GM18502 (cell line): Measurements from ENCODE around the gene MYO7B.

Experiments
- ATAC-seq: cut with Tn5 transposase; IDR thresholded peaks from one replicate; pipeline ENCODE4 v1.9.1; 2021; ENCODE audit warnings: mild to moderate bottlenecking; ENCODE audit not compliant: unreplicated experiment, poor library complexity

Gene MYO7B

DNA sequence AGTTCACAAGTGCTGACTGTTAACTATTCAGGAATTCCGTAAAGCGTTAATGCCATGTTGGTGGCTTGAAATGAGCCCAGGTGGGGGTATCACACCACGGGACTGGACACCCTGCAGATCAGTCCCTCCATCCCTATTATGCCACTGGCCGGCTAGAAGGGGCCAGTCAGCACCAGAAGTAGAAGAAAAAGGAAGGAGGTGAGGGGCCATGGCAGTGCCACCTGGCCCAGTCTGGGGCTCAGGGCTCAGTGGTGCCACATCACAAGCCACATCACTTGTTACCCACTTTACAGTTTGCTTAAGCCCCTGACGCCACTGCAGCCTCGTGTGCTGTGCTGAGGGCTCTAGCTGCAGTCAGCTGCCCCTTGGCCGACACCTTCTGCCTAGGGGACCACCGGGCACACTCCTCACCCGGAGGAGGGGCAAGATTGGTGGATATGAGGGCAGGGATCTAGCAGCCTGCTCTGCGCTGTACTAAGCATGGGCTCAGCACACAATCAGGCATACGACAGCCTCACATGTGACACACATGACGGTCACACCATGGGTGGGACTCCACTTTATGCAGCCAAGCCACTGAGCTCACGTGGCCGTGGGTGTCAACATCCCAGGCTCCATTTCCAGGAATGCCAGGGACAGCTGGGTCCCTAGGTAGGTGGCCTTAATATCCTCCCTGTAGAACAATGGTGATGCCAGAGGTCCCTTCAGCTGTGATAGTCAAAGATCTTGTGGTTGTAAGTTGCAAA lies 136.2 kb downstream of the MYO7B start:
- ATAC-seq: no peak

DNA sequence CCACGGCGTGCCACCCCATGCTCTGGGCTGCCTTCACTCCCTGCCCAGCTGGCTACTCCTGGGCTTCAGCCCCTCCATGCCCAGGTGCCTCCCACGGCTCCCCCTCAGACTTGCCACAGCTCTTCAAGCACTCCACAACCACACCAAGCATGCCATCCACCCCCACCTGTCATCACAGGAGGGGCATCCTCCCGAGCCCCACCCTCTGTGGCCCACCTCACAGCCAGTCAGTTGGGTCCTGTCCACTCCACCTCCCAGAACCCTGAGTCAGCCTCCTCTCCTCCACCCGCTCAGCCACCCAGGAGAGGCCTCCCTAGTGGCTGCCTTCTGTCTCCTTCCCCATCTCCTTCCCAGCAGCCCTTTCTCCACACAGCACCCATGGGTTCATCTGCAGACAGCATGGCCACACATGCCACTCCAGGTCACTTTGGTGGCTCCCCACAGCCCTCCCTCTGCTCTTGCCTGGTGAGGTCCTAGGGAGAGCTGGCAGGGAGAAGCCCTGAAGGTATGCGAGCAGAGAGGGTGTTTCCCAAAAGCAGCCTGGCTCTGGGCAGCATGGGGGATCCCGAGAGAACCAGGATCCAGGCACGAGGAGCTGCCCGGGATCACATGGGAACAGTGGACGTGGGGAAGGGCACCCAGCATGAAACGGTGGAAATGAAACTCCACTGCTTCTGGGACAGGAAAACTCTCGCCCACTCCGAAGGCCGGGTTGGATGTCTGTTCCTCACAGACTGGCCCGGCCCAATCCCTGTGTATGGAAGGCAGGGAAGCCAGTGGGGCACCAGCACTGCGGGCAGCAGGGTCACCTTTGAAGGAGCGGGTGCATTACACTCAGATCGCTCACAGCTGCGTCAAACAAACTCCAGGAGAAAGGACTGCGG lies 137.1 kb downstream of the MYO7B start:
- no peak for ATAC-seq

DNA sequence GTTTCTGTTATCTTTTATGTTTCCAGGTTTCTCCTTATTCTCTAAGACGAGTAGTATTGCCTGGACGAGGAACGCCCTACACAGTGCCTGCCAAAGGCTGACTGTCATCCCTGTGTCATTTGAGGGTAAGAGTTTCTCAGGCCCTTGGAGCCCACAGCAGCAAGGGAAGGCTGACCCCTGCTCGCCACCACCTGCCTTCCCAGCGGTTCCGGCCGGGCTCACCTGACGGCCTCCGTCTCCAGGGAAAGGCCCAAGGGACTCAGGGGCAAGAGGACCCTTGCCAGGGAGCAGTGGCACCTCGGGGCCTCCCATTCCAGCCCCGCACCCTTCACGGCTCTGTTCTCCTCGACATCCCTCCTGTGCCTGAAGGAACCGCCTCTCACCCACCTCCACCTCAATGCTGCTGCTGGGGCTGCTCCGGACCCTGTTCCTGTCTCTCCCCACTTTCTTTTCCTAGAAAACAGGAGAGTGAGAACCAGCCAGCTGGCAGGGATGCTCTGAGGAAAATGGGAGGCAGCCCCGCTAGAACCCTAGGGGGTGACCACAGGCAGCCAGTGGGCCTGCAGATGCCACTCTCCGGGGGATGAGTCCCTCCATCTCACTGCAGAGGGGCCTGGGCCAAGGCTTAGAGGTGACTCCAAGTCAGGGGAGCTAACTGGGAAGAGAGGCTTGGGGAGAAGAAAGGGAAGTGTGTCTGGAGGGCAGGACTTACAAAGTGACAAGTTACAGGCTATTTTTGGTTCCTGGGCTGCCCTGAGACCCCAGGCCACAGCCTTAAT lies 138.0 kb downstream of the MYO7B start:
- ATAC-seq: no peak

DNA sequence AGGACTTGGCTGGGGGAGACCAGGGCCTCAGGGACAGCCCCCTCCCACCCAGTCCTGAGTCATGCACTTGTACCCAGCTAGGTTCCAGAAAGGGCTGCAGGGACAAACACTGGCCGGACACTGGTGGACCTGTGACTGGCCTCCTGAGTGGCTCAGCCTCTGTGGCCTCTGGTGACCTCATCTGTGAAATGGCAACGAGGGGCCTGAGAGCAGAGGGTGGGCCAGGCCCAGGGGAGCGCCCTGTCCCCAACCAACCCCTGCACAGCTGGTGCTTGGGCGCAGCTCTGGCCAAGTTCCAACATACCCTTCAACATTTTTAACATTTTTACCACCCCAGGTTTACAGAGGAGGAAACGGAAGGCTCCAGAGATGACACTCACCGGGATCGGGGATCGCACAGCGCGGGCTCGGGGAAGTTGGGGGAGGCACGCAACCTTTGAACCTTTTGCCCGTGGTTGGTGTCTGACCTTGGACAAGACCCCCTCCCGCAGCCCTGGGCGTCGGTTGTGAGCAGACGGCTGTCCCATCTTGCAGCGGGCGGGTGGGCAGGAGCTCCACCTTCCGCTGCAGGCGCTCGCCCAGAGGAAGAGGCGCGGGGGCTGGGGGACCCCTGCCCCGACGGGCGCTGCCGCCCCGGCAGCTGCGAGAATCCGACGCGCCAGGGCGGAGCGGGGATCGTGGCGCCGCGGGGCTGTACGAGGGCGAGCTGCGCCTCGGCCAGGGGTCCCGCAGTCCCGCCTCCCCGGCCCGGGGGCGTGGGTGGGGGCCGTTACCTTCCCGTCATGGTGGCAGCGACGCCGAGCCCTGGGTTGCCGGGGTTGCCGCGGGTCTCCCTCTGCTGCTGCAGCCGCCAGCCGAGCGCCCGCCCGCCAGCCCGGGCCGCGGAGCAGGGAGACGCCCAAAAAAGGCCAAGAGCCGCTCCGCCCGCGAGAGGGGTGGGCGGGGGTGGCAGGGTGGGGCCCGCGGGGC lies 139.0 kb downstream of the MYO7B start:
- no peak for ATAC-seq

DNA sequence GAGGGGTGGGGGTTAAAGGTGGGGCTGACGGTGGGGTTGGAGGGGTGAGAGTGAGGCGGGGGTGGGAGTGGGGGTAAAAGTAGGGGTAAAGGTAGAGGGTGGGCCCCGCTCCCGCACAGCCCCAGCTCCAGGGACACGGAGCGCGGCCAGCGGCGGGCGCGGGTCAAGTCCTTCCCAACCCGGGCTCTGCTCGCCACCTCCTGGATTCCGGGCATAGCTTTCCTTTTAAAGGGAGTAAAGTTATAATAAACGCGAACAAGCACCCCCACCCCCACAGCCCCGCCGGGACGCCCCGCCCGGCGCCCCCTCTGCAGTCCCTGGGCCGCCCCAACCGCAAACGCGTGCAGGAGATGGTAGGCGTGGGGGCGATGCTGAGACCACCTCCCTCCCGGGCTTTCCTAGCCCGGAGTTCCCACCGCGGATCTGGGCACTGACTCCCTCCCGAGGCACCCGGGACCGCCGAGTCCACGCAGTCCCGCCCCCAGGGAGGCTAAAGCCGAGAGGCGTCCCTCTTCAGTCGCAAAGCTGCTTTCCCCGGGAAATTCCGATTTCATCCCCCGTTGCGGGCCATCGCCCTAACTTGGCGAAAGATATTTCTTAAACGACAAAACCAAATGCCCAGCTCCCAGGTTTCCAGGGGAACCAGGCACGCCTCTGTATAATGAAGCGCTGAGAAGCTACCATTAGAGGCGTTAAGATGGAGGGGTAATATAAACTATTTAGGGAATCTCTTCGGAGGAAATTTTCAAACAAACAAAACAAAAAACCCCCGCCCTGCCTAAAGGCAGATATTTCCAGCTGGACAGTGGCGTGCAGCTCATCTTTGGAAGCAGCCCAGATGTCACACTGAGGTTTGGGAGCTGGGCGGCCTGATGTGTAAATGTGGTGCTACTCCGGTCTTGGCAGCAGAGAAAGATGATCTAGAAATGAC lies 140.1 kb downstream of the MYO7B start, which contains the start of gene LIMS2:
Gene LIMS2 (minus strand): TSS at position 200 of the 931 bp plus-strand sequence. CDS start 506 bp downstream, outside the sequence.
- no peak for ATAC-seq

DNA sequence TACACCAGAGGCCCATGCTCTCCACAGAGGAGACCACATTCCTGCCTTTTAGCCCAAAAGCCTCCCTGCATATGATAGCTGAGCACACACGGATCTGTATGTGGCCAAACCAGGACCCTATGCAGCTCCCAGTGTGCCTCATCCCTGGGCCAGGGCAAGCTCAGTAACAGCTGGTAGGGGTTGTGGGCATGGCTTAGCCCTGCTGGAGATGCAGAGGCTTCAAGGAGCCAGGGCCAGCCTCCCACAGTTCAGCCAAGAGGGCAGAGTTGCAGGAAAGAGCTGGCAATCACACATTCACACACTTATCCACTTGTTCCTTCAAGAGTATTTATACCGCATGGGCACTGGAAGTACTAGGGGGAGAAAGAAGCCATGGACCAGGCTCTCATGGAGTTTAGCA lies 141.4 kb downstream of the MYO7B start:
- no peak for ATAC-seq

DNA sequence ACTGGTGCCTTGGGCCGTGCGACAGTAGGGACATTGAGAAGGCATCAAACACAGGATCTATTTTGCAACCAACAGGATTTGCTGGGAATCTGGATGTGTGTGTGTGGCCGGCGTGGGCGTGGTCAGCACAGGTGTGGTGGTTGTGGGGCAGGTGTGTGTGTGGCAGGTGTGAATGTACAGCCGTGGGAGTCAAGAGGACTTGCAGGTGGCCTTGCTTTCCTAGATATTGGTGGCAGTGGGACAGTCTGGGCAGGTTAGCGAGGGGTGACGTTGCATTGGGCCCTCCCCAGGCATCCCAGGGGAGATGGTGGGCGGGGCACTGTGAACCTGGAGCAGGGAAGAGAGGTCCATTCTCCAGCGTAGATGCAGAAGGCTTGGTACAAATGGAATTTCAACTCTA lies 143.0 kb downstream of the MYO7B start:
- ATAC-seq: no peak

DNA sequence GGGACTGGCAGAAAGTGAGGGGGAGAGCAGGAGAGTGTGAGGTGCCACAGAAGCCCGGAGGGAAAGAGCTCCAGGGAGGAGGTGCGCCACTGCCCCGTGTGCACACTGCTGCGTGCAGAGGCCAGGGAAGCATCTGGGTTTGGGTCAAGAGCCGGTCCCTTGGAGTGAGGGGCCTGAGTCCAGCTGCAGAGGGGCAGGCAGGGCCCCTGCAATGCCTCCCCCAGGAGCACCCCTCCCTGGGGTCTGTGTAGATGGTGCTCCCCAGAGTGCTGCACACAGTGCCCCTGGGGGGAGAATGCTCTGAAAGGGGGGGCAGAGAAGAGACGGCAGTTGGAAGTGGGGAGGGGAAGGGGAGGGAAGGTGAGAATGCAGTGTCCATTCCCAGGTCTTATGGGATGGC lies 143.5 kb downstream of the MYO7B start:
- no peak for ATAC-seq

DNA sequence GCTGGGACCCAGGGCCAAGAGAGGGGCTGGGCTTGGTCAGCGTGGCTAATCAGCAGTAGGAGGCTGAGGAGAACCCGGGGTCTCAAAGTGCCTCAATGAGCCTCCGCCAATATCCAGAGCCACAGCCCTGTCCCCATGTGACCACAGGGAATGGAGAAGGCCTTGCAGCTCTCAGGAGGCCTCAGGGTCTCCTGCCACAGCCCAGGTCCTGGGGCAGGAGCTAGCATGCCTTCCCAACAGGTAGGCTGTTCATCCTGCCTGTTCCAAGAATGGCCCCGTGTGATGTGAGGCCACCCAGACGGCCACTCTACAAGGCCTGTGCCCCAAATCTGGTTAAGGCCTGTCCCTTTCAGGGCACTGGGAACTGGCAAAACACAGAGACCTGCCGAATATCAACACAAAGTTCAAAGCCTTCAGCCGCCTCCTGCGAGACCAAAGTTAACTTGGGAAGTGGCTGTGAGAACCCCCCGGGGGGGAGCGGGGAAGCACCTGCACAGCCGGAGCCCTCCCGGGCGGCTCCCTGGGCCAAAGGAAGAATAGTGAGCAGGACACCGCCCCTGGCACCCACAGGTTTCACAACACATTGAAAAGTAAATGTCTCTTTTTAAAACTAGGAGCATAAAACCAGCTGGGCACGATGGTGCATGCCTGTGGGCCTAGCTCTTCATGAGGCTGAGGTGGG lies 144.3 kb downstream of the MYO7B start:
- ATAC-seq: no peak

DNA sequence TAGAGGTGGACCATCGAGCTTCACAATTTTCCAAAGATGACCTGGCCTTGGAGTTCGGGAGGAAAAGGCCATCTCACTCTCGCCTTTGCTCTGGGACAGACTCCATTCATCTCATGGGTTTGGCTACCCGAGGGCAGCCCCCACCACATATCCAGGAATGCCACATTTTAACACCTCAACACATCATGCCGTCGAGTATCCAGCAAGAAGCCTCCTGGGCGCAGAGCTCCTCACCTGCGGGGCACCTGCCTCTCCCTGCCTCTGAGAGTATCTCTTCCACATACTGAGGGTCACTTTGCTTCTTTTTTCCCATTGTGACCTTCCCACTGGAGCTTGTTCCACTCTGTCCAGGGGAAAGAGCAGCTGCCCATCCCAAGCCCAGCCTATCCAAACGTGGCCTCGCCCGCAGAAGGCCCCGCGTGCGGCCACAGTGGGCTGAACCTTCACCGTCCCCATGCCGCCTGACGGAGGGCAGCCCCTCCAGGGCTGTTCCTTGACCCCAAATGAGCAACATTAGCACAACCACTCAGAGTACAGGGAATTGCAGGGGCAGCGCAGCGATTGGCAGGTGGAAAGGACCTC lies 145.3 kb downstream of the MYO7B start:
- ATAC-seq: no peak

DNA sequence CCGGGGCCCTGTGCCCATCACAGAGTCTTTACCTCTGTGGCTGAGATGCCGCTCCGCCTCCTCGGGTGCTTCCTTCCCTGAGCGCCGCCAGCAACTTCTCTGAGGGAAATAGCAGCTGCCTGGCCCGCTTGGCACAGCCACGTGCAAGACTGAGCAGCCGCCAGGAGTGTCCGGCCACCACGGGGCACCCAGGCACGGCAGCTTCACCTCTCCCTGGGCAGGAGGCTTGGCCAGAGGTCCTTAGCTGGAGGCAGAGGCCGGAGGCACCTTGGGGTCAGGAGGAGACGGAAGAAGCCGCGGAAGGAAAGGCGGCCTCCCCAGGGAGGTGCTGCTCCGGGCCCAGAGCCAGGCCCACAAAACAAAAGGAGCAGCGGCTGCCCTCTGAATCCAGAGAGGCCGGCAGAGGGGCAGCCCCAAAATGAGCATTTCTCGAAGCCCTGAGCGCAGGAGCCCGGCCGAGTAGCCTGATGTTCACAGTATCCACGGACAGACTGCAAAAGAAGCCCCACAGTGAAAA lies 145.9 kb downstream of the MYO7B start:
- ATAC-seq: no peak

DNA sequence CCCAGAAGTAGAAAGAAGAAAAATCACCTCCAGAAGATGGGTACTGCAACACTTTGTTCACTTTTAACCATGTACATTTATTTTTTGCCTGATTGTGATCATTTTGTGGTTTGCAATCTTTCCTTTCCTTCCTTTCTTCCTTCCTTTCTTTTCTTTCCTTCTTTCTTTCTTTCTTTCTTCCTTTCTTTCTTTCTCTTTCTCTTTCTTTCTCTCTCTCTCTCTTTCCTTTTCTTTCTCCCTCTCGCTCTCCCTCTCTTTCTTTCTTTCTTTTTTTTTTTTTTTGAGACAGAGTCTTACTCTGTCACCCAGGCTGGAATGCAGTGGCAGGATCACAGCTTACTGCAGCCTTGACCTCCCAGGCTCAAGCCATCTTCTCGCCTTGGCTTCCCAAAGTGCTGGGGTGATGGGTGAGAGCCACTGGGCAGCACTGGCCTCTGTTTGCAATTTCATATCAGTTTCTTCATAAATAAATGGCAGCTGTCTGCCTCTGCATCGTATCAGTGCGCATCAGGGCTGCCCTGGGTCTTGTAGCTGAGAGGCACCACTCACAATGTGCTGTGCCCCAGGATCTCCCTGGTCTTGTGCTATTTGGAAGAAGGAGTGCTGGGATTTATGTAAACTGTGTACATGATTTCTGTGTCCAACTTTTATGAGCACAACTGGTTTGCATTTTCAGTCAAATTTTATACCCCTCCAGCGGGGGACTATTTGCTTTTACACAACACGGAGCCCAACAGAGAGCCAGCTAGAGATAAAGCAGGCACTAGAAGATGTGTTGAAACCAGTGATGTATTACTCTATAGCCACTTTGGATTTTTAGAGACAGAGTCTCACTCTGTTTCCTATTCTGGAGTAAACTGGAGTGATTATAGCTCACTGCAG lies 146.7 kb downstream of the MYO7B start:
- no peak for ATAC-seq

DNA sequence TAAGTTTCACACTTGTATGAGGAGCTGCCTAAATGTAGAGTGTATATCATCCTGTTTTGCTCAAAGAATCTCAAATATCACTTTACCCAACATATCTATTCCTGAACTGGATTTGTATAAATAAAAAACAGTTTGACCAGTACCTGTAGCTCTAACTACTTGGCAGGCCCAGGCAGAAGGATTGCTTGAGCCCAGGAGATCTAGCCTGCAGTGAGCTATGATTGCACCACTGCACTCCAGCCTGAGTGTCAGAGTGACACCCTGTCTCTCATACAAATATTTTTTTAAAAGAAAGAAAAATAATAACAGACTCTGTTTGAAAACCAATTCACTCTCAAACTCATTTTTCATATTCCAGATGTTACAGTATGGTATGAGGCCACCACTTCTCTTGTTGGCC lies 147.6 kb downstream of the MYO7B start:
- no peak for ATAC-seq

DNA sequence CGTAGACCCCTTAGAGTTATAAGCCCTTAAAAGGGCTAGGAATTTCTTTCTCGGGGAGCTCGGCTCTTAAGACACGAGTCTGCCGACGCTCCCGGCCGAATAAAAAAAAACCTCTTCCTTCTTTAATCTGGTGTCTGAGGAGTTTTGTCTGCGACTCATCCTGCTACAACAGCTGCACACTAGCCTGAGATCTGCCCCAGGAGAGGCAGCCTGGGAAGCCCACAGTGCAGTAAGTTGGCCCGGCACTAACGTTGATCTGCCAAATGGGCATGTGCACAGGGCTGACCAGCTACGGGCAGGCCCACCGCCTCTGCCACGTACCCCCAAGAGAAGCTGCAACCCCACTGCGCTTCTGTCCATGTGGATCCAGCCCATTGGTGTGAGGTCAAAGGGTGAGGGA lies 148.3 kb downstream of the MYO7B start:
- ATAC-seq: no peak

DNA sequence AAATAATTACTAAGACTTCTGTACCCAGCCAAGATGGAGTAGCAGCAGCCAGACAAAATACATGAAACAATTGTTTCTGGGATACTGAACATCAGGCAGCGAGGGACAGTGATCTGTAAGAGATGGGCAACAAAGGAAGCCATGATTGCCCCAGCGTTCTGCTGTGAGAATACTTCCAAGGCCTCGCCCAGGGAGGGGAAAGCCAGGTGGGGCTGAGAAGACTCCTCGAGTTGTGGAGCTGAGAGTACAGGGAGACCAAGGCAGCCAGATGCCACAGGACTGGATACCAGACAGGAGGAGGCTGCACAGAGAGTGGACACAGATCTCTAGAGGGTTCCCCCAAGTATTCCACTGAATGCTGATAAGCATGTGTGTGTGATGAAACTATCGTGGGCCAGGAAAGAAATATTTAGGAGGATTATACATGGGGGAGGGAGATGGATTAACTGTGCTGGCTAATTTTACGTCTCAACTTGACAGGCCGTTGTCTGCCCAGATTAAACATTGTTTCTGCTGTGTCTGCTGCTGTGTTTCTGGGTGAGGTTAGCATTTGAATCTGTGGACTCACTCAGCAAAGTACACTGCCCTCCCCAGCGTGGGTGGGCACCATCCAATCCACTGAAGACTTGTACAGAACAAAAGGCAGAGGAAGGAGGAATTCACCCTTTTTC lies 150.1 kb downstream of the MYO7B start:
- no peak for ATAC-seq
